ENCODE data around the gene ALDH1A3. TPM values are rescaled to one million over a fixed set of nuclear protein-coding genes. Genes with fewer than 3 reads are reported as not detected.

Gene ALDH1A3
- total and polyA plus RNA-seq, 5 donors, result 8.3 to 10.3 (median 8.9) TPM

DNA sequence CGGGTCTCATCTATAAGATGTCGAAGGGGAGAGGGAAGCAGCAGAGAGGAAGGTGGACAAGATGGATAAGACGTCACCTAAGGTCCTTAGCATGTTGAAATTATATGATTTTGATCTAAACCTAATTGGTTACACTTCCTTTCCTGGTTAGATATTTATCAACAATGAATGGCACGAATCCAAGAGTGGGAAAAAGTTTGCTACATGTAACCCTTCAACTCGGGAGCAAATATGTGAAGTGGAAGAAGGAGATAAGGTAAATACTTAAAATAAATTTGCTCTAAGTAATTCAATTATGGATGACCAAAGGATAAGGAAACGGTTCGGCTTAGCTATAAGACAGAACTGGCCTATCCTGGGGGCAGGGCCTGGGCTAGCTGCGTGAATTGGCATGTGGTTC lies 5.5 kb downstream of the ALDH1A3 start:
- H3K4me1 ChIP-seq (ENCODE audit: control insufficient read depth, insufficient read depth, low read length), result no peaks in the 10 kb centered on the region
- H3K27me3 ChIP-seq (ENCODE audit: control insufficient read depth, insufficient read depth), result no peaks in the 10 kb centered on the region
- intact Hi-C loops (cut with DNase I), result no loop called here
- no peaks in the 10 kb centered on the region for H3K9me3 ChIP-seq (ENCODE audit: control insufficient read depth, low read length)
- DNase-seq, result no peak
- WGBS, result 65% methylated on average over 8 of the region's 8 CpGs
- no peak for ATAC-seq
- H3K27ac ChIP-seq (ENCODE audit: low read length), result no peak overlapping the region
- H3K4me3 ChIP-seq (ENCODE audit: low read length), result no peak overlapping the region

DNA sequence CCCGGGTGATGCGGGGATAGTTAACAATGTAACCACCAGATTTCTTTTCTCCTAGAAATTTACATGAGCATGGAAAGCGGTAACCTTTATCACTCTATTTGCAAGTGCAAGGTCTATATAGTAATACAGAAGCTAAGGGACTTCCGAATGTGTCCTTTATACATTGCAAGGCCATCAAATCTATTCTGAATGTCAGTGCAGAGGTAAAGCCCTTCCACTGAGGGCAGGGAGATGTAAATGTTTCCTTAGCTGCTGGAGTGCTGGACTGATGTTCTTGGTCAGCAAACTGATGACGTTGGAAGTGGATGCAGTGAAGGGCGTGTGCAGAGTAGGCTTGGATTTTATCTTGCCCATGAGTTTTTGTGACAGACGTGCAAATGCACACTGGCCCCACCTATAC lies 6.2 kb downstream of the ALDH1A3 start:
- 87% methylated on average over 7 of the region's 7 CpGs for WGBS
- DNase-seq (no peak), ATAC-seq (no peak)
- H3K4me1 ChIP-seq (ENCODE audit: control insufficient read depth, insufficient read depth, low read length), result no peaks in the 10 kb centered on the region
- no peaks in the 10 kb centered on the region for H3K9me3 ChIP-seq (ENCODE audit: control insufficient read depth, low read length)
- H3K27ac ChIP-seq (ENCODE audit: low read length), result no peak overlapping the region
- intact Hi-C loops (cut with DNase I), result no loop called here
- H3K27me3 ChIP-seq (ENCODE audit: control insufficient read depth, insufficient read depth), result no peaks in the 10 kb centered on the region
- H3K4me3 ChIP-seq (ENCODE audit: low read length), result no peak overlapping the region

DNA sequence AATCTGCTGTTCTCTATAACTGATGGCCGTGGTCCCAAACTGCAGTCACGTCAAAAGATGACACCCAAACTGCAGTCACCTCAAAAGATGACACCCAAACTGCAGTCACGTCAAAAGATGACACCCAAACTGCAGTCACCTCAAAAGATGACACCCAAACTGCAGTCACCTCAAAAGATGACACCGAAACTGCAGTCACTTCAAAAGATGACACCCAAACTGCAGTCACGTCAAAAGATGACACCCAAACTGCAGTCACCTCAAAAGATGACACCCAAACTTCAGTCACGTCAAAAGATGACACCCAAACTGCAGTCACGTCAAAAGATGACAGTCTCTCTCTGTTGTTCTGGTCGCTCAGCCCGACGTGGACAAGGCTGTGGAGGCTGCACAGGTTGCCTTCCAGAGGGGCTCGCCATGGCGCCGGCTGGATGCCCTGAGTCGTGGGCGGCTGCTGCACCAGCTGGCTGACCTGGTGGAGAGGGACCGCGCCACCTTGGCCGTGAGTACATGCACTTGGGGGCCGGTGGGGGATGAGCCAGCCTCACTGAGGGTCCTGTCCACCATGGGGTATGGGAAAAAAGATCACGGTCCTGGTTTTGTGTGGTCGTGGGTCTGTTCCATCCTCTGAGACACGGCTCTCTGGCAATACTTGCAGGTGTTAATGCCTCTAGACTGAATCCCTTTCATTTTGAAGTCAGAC lies 7.7 kb downstream of the ALDH1A3 start:
- DNase-seq, result no peak
- ATAC-seq, result no peak
- Histone ChIP-seq H3K9me3 (ENCODE audit: control insufficient read depth, low read length) (no peaks in the 10 kb centered on the region), H3K4me3 (ENCODE audit: low read length) (no peak overlapping the region), H3K27me3 (ENCODE audit: control insufficient read depth, insufficient read depth) (no peaks in the 10 kb centered on the region), H3K4me1 (ENCODE audit: control insufficient read depth, insufficient read depth, low read length) (peaks cover 2% of the 10 kb centered on the region), H3K27ac (ENCODE audit: low read length) (no peak overlapping the region)
- intact Hi-C loops (cut with DNase I), result no loop called here
- 92% methylated on average over 22 of the region's 22 CpGs for WGBS

DNA sequence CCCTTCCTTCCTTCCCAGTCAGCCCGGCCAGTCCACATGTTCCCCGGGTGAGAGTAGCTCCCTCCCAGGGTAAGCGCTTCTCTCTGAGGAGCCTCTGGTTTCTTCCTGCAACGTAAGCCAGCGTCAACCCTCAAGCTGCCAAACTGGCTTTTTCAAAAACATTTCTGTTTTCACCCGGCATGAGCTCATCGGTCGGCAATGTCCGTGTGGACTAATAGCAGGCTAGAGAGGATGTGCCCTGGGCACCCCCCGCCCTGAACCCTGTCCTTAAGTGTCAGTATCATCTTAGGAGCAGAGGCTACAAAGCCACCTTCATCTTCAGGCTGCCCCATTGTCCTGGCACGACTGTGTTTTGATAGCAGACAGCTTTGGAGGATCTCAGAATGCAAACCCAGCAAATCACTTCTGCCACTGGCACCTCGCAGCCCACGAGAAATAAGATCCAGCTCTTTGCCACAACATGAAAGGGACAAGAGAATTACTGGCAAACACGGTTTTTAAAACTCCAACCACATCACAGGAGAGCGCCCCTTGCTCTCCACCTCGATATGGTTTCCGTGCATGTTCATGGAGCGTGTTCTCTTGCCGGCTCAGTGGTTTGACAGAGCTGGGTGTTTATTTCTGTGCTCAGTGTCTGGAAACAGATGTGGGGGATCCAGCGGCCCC lies 9.9 kb downstream of the ALDH1A3 start:
- DNase-seq (peak; percentile 74 to 88 (median 75)), ATAC-seq (peak; percentile 73 to 83)
- no peak overlapping the region for H3K4me3 ChIP-seq (ENCODE audit: low read length)
- WGBS, result 36% methylated on average over 20 of the region's 20 CpGs
- intact Hi-C loops (cut with DNase I), result no loop called here
- no peaks in the 10 kb centered on the region for H3K27me3 ChIP-seq (ENCODE audit: control insufficient read depth, insufficient read depth)
- H3K4me1 ChIP-seq (ENCODE audit: control insufficient read depth, insufficient read depth, low read length), result peaks cover 5% of the 10 kb centered on the region
- H3K27ac ChIP-seq (ENCODE audit: low read length), result peak overlapping the region; percentile 21
- H3K9me3 ChIP-seq (ENCODE audit: control insufficient read depth, low read length), result no peaks in the 10 kb centered on the region

DNA sequence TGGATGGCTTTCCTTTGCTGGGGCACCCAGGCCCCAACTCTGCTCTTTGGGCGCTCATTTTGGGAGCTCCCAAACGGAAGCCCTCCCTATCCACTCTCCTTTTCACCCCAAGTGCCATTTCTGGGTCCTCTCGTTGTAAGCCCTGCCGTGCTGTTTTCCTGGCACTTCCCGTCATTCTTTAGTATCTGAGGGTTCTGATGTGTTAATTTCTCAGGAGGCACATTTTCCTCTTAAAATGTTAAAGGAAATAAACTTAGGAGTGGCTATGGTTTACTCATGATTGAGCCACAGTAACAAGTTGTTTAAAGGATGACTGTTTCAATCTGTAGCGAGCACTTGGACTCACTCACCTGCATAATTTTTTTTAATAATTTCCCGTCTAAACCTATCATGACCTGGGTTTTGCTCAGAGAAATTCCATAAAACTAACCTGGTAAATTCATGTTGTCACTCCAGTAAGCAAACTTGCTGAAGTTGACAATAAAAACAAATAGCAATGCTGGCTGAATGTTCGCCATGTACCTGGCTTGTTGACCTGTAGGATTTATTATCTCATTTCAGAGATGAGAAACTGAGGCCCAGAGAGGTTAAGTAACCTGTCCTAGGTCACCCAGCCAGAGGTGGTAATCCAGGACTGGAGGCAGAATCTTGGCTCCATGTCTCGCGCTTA lies 10.6 kb downstream of the ALDH1A3 start:
- WGBS, result 76% methylated on average over 10 of the region's 10 CpGs
- Histone ChIP-seq H3K27ac (ENCODE audit: low read length) (no peak overlapping the region), H3K27me3 (ENCODE audit: control insufficient read depth, insufficient read depth) (no peaks in the 10 kb centered on the region)

DNA sequence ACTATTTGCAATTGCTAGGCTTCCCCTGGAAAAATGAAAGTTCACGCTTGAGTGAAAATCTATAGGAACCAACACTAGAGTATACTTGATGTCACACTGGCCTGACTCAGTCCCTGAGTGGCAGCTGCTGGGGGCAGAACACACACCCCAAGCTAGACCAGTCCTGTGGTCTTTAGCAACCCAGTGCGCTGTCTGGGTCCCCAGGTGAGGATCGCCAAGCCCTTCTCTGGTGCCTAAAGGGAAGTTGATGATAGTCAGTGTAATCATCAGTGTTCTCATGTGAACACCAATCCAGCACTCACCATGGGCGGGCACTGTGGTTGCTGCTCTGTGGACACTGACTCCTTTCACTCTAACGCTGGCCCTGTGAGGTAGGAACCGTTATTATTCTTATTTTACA lies 11.2 kb downstream of the ALDH1A3 start:
- peaks cover 5% of the 10 kb centered on the region for H3K4me1 ChIP-seq (ENCODE audit: control insufficient read depth, insufficient read depth, low read length)
- H3K27me3 ChIP-seq (ENCODE audit: control insufficient read depth, insufficient read depth), result no peaks in the 10 kb centered on the region
- 92% methylated on average over 6 of the region's 6 CpGs for WGBS
- no peaks in the 10 kb centered on the region for H3K9me3 ChIP-seq (ENCODE audit: control insufficient read depth, low read length)
- no peak for DNase-seq
- H3K4me3 ChIP-seq (ENCODE audit: low read length), result no peak overlapping the region
- no peak overlapping the region for H3K27ac ChIP-seq (ENCODE audit: low read length)
- intact Hi-C loops (cut with DNase I), result no loop called here
- no peak for ATAC-seq

More for the DNA sequence above, 10.6 kb downstream of the ALDH1A3 start:
- no peak for DNase-seq
- Histone ChIP-seq H3K4me3 (ENCODE audit: low read length) (no peak overlapping the region), H3K9me3 (ENCODE audit: control insufficient read depth, low read length) (no peaks in the 10 kb centered on the region), H3K4me1 (ENCODE audit: control insufficient read depth, insufficient read depth, low read length) (peaks cover 5% of the 10 kb centered on the region)
- ATAC-seq, result no peak
- intact Hi-C loops (cut with DNase I), result no loop called here

DNA sequence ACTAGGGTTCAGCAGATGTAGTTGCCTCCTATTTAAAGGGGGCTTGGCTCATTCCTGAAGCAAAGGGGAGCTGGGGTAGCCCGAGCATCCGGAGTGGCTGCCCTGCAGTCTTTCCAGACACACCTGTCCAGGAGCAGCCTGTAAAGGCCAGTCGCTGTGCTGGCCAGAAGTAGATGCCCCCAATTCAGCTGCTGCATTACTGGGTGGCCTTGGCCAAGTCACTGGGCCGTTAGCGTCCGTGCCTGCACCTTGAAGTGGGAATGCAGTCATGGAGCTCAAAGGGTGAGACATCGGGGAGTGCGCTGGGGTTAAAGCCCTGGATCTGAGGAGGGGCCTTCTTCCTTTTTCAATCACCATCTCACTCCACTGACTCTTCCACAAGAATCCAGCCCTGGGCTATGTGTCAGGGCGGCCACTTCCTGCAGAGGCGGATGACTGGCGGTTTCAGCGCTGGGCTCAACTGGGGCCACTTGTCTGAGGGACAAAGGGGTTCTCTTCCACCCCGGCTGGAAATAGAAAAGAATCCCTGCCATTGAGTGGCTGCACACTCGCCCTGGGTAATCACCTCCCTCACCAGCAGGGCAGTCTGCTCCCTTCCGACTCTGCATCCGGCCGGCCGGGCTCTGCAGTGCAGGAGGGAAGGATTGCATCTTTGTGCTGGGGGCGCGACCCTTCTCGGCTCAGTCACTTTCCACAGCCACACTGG lies 11.8 kb downstream of the ALDH1A3 start:
- no peak overlapping the region for H3K4me3 ChIP-seq (ENCODE audit: low read length)
- DNase-seq, result peak in 2 of 3 donors; percentile 60 to 64
- no peak overlapping the region for H3K27ac ChIP-seq (ENCODE audit: low read length)
- H3K4me1 ChIP-seq (ENCODE audit: control insufficient read depth, insufficient read depth, low read length), result peaks cover 5% of the 10 kb centered on the region
- no peaks in the 10 kb centered on the region for H3K27me3 ChIP-seq (ENCODE audit: control insufficient read depth, insufficient read depth)
- no peaks in the 10 kb centered on the region for H3K9me3 ChIP-seq (ENCODE audit: control insufficient read depth, low read length)
- intact Hi-C loops (cut with DNase I), result no loop called here
- peak in 1 of 2 donors; percentile 16 for ATAC-seq
- 63% methylated on average over 21 of the region's 21 CpGs for WGBS

DNA sequence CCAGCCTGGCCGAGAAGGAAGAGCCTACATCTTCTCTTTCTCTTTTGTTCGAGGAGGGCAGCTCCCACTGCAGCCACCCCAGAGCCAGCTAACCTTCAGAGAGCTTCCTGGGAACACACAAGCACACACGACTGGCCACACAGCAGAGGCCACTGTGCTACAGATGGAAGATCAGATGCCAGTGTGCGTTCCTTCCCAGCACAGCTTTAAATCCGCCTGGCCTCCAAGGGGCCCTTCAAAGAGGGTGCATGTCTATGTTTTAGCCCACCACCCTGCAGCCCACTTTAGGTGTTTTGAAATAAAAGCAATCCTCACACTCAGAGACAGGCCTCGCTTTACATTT lies 12.4 kb downstream of the ALDH1A3 start:
- WGBS, result 67% methylated on average over 6 of the region's 6 CpGs
- no peak overlapping the region for H3K4me3 ChIP-seq (ENCODE audit: low read length)
- ATAC-seq (no peak), DNase-seq (no peak)
- no peaks in the 10 kb centered on the region for H3K9me3 ChIP-seq (ENCODE audit: control insufficient read depth, low read length)
- peaks cover 5% of the 10 kb centered on the region for H3K4me1 ChIP-seq (ENCODE audit: control insufficient read depth, insufficient read depth, low read length)
- no peak overlapping the region for H3K27ac ChIP-seq (ENCODE audit: low read length)
- no peaks in the 10 kb centered on the region for H3K27me3 ChIP-seq (ENCODE audit: control insufficient read depth, insufficient read depth)
- intact Hi-C loops (cut with DNase I), result no loop called here

DNA sequence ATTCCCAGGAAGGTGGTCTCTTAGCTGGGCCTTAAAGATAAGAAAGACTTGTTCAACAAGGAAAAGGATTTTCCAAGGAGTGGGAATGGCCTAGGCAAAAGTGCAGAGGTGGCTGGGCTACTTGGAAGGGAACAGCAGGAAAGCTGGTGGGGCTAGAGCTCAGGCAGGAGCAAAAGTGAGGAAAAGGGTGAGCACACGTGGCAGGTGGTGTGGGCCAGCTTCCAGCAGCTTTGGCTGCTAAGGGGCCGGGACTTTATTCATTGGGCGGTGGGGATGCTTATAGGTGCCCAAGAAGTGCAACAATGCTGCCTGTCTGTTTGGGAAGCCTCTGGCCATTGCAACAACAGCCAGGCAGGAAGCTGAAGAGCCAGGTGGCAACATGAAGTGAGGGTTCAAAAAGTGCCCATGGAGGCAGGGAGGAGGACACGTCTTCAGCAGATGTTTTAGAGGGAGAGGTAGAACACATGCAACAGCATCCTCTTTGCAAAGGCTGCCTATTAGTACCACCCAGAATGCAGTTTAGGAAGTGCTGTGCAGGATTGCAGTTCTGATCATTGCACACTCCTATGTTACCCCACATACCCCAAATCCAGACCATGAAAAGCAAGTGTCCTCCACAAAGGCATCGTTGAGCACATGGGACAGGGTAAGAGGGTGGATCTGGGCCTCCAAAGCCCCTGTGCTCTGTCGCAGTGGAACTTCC lies 13.8 kb downstream of the ALDH1A3 start:
- no peak overlapping the region for H3K4me3 ChIP-seq (ENCODE audit: low read length)
- H3K9me3 ChIP-seq (ENCODE audit: control insufficient read depth, low read length), result no peaks in the 10 kb centered on the region
- H3K4me1 ChIP-seq (ENCODE audit: control insufficient read depth, insufficient read depth, low read length), result peaks cover 5% of the 10 kb centered on the region
- intact Hi-C loops (cut with DNase I), result no loop called here
- no peak for DNase-seq
- H3K27me3 ChIP-seq (ENCODE audit: control insufficient read depth, insufficient read depth), result no peaks in the 10 kb centered on the region
- 82% methylated on average over 6 of the region's 6 CpGs for WGBS
- ATAC-seq, result no peak
- H3K27ac ChIP-seq (ENCODE audit: low read length), result peak overlapping the region; percentile 25

DNA sequence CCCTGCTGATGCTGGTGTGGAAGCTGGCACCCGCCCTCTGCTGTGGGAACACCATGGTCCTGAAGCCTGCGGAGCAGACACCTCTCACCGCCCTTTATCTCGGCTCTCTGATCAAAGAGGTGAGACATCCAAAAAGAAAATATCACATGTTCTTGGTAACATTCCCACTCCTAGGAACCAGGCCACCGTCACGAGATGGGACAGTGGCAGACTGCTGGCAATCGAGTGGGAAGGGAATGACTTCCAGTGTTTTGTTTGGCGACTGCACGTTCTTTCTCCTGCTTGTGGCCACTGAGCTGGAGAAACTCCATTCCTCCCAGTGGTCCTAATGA lies 14.3 kb downstream of the ALDH1A3 start:
- 44% methylated on average over 9 of the region's 9 CpGs for WGBS
- ATAC-seq, result peak; percentile 56 to 80
- H3K27me3 ChIP-seq (ENCODE audit: control insufficient read depth, insufficient read depth), result no peaks in the 10 kb centered on the region

More for the DNA sequence above, 14.3 kb downstream of the ALDH1A3 start:
- peaks cover 10% of the 10 kb centered on the region for H3K4me1 ChIP-seq (ENCODE audit: control insufficient read depth, insufficient read depth, low read length)
- H3K9me3 ChIP-seq (ENCODE audit: control insufficient read depth, low read length), result no peaks in the 10 kb centered on the region
- no peak overlapping the region for H3K4me3 ChIP-seq (ENCODE audit: low read length)
- intact Hi-C loops (cut with DNase I), result no loop called here
- DNase-seq, result peak in 2 of 3 donors; percentile 73 to 79
- H3K27ac ChIP-seq (ENCODE audit: low read length), result peak overlapping the region; percentile 37

Measured in right cardiac atrium (tissue), 5 donors.